ENCODE measurements around the gene IFT81. TPM values are rescaled to one million over a fixed set of nuclear protein-coding genes. Genes with fewer than 3 reads are reported as not detected.

The IFT81 gene
- total RNA-seq, 2 donors from 2014 or later, result 7.5 to 12.0 TPM

- H3K27ac ChIP-seq, result no peak overlapping the region
Measured at GRCh38 chr12:110135806-110136205, 11.6 kb downstream of the IFT81 start.

GRCh38 chr12:110137786-110138185 lies 13.6 kb downstream of the IFT81 start:
- Histone ChIP-seq H3K4me1 (peaks cover 0 to 4% of the 10 kb centered on the region in 2 donors), H3K36me3 (peaks cover 50% of the 10 kb centered on the region), H3K27ac (no peak overlapping the region), H3K4me3 (no peak overlapping the region), H3K9me3 (no peaks in the 10 kb centered on the region), H3K27me3 (no peaks in the 10 kb centered on the region)
- DNase-seq (ENCODE audit: low spot score), result no peak
- no peak for TF ChIP-seq CTCF (IDR thresholded peaks at IDR 0.05)

More at GRCh38 chr12:110135806-110136205, 11.6 kb downstream of the IFT81 start:
- Histone ChIP-seq H3K9me3 (no peaks in the 10 kb centered on the region), H3K4me1 (no peaks in the 10 kb centered on the region), H3K36me3 (peaks cover 50% of the 10 kb centered on the region), H3K27me3 (no peaks in the 10 kb centered on the region), H3K4me3 (no peak overlapping the region)
- no peak for TF ChIP-seq CTCF (IDR thresholded peaks at IDR 0.05)
- DNase-seq (ENCODE audit: low spot score), result no peak

GRCh38 chr12:110141389-110141788 lies 17.2 kb downstream of the IFT81 start:
- no peaks in the 10 kb centered on the region for H3K9me3 ChIP-seq
- peak; percentile 85 for DNase-seq (ENCODE audit: low spot score)
- H3K27ac ChIP-seq, result peak overlapping the region; percentile 30 to 47
- peaks cover 0 to 4% of the 10 kb centered on the region in 2 donors for H3K4me1 ChIP-seq
- H3K36me3 ChIP-seq, result peaks cover 23% of the 10 kb centered on the region
- no peak overlapping the region for H3K4me3 ChIP-seq
- no peak for TF ChIP-seq CTCF (IDR thresholded peaks at IDR 0.05)
- H3K27me3 ChIP-seq, result no peaks in the 10 kb centered on the region

- no peak overlapping the region for H3K4me3 ChIP-seq
- no peak for TF ChIP-seq CTCF (IDR thresholded peaks at IDR 0.05)
- DNase-seq (ENCODE audit: low spot score), result no peak
- no peaks in the 10 kb centered on the region for H3K4me1 ChIP-seq
- no peak overlapping the region for H3K27ac ChIP-seq
- H3K27me3 ChIP-seq, result no peaks in the 10 kb centered on the region
- no peaks in the 10 kb centered on the region for H3K9me3 ChIP-seq
- peaks cover 25% of the 10 kb centered on the region for H3K36me3 ChIP-seq
Measured at GRCh38 chr12:110146986-110147385, 22.8 kb downstream of the IFT81 start.

- no peak for TF ChIP-seq CTCF (IDR thresholded peaks at IDR 0.05)
- H3K27me3 ChIP-seq, result no peaks in the 10 kb centered on the region
- H3K4me3 ChIP-seq, result no peak overlapping the region
- no peaks in the 10 kb centered on the region for H3K9me3 ChIP-seq
- peaks cover 25% of the 10 kb centered on the region for H3K36me3 ChIP-seq
- H3K27ac ChIP-seq, result no peak overlapping the region
- DNase-seq (ENCODE audit: low spot score), result no peak
- no peaks in the 10 kb centered on the region for H3K4me1 ChIP-seq
Measured at GRCh38 chr12:110149086-110149660, 25.0 kb downstream of the IFT81 start.

- Histone ChIP-seq H3K4me3 (no peak overlapping the region), H3K9me3 (peaks cover 0 to 25% of the 10 kb centered on the region in 2 donors), H3K27me3 (no peaks in the 10 kb centered on the region), H3K36me3 (peaks cover 34% of the 10 kb centered on the region), H3K27ac (no peak overlapping the region), H3K4me1 (no peaks in the 10 kb centered on the region)
- DNase-seq (ENCODE audit: low spot score), result no peak
- TF ChIP-seq CTCF (IDR thresholded peaks at IDR 0.05), result no peak
Measured at GRCh38 chr12:110156766-110157165, 32.6 kb downstream of the IFT81 start.

All from right atrium auricular region (tissue), 2 donors.